Stomach (tissue), 9 donors: Measurements from ENCODE around the gene TSPAN32. TPM values are rescaled to one million over a fixed set of nuclear protein-coding genes. Genes with fewer than 3 reads are reported as not detected.

Source experiments
- DNase-seq, 2 donors: peaks; one replicate each; pipeline versions ENCODE4 v3.0.0 to v3.0.0-alpha.2; 2013 to 2019
- H3K27ac ChIP-seq, 5 donors: fragments of 200-600 bp in 4 of 5; sonication (generic) in 4 of 5; one replicate each; pipeline ENCODE4 v1.5.1; 2013 to 2019; ENCODE audit warnings: mild to moderate bottlenecking in 1 of 5, moderate library complexity in 1 of 5
- H3K27me3 ChIP-seq, 3 donors: fragments of 200-600 bp; sonication (generic); one replicate each; pipeline ENCODE4 v1.5.1; 2017 to 2019; ENCODE audit warnings: mixed run types in 1 of 3
- H3K36me3 ChIP-seq, 4 donors: fragments of 200-600 bp; sonication (generic); 1 replicate in 3 of 4; 2 replicates in 1 of 4; pipeline ENCODE4 v1.5.1; 2016 to 2019
- H3K4me1 ChIP-seq, 4 donors: fragments of 200-600 bp; sonication (generic); one replicate each; pipeline ENCODE4 v1.5.1; 2016 to 2019
- H3K4me3 ChIP-seq, 4 donors: fragments of 200-600 bp; sonication (generic) in 3 of 4; one replicate each; pipeline ENCODE4 v1.5.1; 2016 to 2019; ENCODE audit warnings: mild to moderate bottlenecking in 1 of 4
- H3K9me3 ChIP-seq, 4 donors: fragments of 200-600 bp; sonication (generic); one replicate each; pipeline ENCODE4 v1.5.1; 2016 to 2019
- CTCF ChIP-seq, 7 experiments: fragments of 450-650 bp in 4 of 7; fragments of 200-600 bp in 3 of 7; sonication (generic) in 3 of 7; IDR thresholded peaks; one replicate each; pipeline ENCODE4 v1.5.1; 2016 to 2019; ENCODE audit warnings: antibody characterized with exemption in 7 of 7, control low read depth in 2 of 7, mild to moderate bottlenecking in 1 of 7
- EP300 ChIP-seq: sonication (generic); formaldehyde crosslinking; IDR thresholded peaks from one replicate; pipeline ENCODE4 v1.6.1; 2017; ENCODE audit warnings: antibody characterized with exemption
- POLR2A ChIP-seq, 4 donors: fragments of 450-650 bp; IDR thresholded peaks; one replicate each; pipeline ENCODE4 v1.6.1; 2016; ENCODE audit warnings: antibody characterized with exemption in 4 of 4, control low read depth in 2 of 4, mild to moderate bottlenecking in 1 of 4, moderate library complexity in 1 of 4
- POLR2AphosphoS5 ChIP-seq, 3 donors: sonication (generic); formaldehyde crosslinking; IDR thresholded peaks; one replicate each; pipeline ENCODE4 v1.6.1; 2016; ENCODE audit warnings: antibody characterized with exemption in 3 of 3
- WGBS, 5 donors: extraction: QIAGEN DNeasy Blood & Tissue Kit in 3 of 5; methylation state at CpG; one replicate each; pipeline versions ENCODE4 v1.1.5 to v1.1.7; 2013 to 2018; 5-methylcytosine and 5-hydroxymethylcytosine counted together
- intact Hi-C: fragments of 100-400 bp; cut with DNase I; formaldehyde crosslinking; loops from one replicate; pipeline ENCODE4 v1.15.1; 2023; ENCODE audit warnings: low total_unique reads
- polyA plus RNA-seq, 3 donors: library from polyadenylated mRNA; stranded (reverse); fragments of 200-250 nt; gene quantifications; one replicate each; pipeline ENCODE4 v1.2.3, GENCODE V29; 2013
- total RNA-seq, 5 donors: library from RNA; depleted of rRNA; stranded (reverse); fragments of >200 nt; gene quantifications; one replicate each; pipeline versions ENCODE4 v1.1.0 to v1.2.3, GENCODE V29; 2014 to 2016
- donor health status: healthy with polysubstance abuse.
- donor health status: Bipolar disorder and iron deficiency.
- donor health status: healthy.

The TSPAN32 gene
- total and polyA plus RNA-seq, 8 donors = 1.1 to 9.0 (median 2.3) TPM; not detected in 4

- intact Hi-C loops = no loop called here
- WGBS, 5 donors = 61 to 92% (median 74%) methylated on average over 5 of the region's 5 CpGs
- TF ChIP-seq POLR2A (IDR thresholded peaks at IDR 0.05) (no peak), POLR2AphosphoS5 (IDR thresholded peaks at IDR 0.05) (no peak), CTCF (IDR thresholded peaks at IDR 0.05) (no peak), EP300 (no peak)
Observed at GRCh38 chr11:2342981-2343380, 41.2 kb downstream of the TSPAN32 start.

GRCh38 chr11:2343502-2343901 is 41.7 kb downstream of the TSPAN32 start:
- no peaks in the 10 kb centered on the region for H3K36me3 ChIP-seq
- H3K27me3 ChIP-seq = no peaks in the 10 kb centered on the region
- WGBS, 5 donors = 74 to 89% (median 80%) methylated on average over 4 of the region's 4 CpGs
- H3K9me3 ChIP-seq = no peaks in the 10 kb centered on the region
- no peak for TF ChIP-seq POLR2AphosphoS5 (IDR thresholded peaks at IDR 0.05)
- TF ChIP-seq CTCF (IDR thresholded peaks at IDR 0.05) = no peak
- no peak for TF ChIP-seq EP300
- TF ChIP-seq POLR2A (IDR thresholded peaks at IDR 0.05) = no peak
- H3K27ac ChIP-seq = no peak overlapping the region
- intact Hi-C loops = no loop called here
- DNase-seq = no peak
- H3K4me1 ChIP-seq = no peaks in the 10 kb centered on the region
- no peak overlapping the region for H3K4me3 ChIP-seq

More at GRCh38 chr11:2342981-2343380, 41.2 kb downstream of the TSPAN32 start:
- H3K4me3 ChIP-seq = no peak overlapping the region
- H3K27ac ChIP-seq = no peak overlapping the region
- no peaks in the 10 kb centered on the region for H3K27me3 ChIP-seq
- no peaks in the 10 kb centered on the region for H3K4me1 ChIP-seq
- H3K36me3 ChIP-seq = no peaks in the 10 kb centered on the region
- no peaks in the 10 kb centered on the region for H3K9me3 ChIP-seq
- DNase-seq = no peak

GRCh38 chr11:2345050-2345449 is 43.2 kb downstream of the TSPAN32 start:
- H3K36me3 ChIP-seq = no peaks in the 10 kb centered on the region
- no peaks in the 10 kb centered on the region for H3K4me1 ChIP-seq
- no peaks in the 10 kb centered on the region for H3K27me3 ChIP-seq
- no peak for DNase-seq
- H3K27ac ChIP-seq = no peak overlapping the region
- intact Hi-C loops = no loop called here
- H3K9me3 ChIP-seq = peaks cover 0 to 12% (median 9%) of the 10 kb centered on the region in 4 donors
- H3K4me3 ChIP-seq = no peak overlapping the region
- 68 to 83% (median 75%) methylated on average over 2 of the region's 2 CpGs for WGBS, 5 donors
- no peak for TF ChIP-seq CTCF (IDR thresholded peaks at IDR 0.05)
- TF ChIP-seq EP300 = no peak
- TF ChIP-seq POLR2A (IDR thresholded peaks at IDR 0.05) = no peak
- no peak for TF ChIP-seq POLR2AphosphoS5 (IDR thresholded peaks at IDR 0.05)

- Histone ChIP-seq H3K4me3 (no peak overlapping the region), H3K27me3 (no peaks in the 10 kb centered on the region), H3K9me3 (peaks cover 0 to 15% (median 10%) of the 10 kb centered on the region in 4 donors), H3K36me3 (no peaks in the 10 kb centered on the region), H3K27ac (no peak overlapping the region), H3K4me1 (no peaks in the 10 kb centered on the region)
- WGBS, 5 donors = 78 to 89% (median 83%) methylated on average over 4 of the region's 4 CpGs
- DNase-seq = no peak
- TF ChIP-seq CTCF (IDR thresholded peaks at IDR 0.05) (no peak), EP300 (no peak), POLR2AphosphoS5 (IDR thresholded peaks at IDR 0.05) (no peak), POLR2A (IDR thresholded peaks at IDR 0.05) (no peak)
- intact Hi-C loops = no loop called here
Observed at GRCh38 chr11:2346014-2346413, 44.2 kb downstream of the TSPAN32 start.
